ENCODE data around the gene PLCH1. TPM values are rescaled to one million over a fixed set of nuclear protein-coding genes. Genes with fewer than 3 reads are reported as not detected.

Gene PLCH1
- total RNA-seq, 6 donors from 2014 or later: 7.7 to 26.3 (median 13.6) TPM

GRCh38 chr3:155446366-155446765 lies 298.5 kb downstream of the PLCH1 start:
- Histone ChIP-seq H3K9me3 (no peaks in the 10 kb centered on the region), H3K27me3 (no peaks in the 10 kb centered on the region), H3K4me3 (no peak overlapping the region), H3K4me1 (no peaks in the 10 kb centered on the region), H3K36me3 (no peaks in the 10 kb centered on the region), H3K27ac (no peak overlapping the region)
- no peak for ATAC-seq (ENCODE audit: low FRiP score in 2 of 2)
- no peak for TF ChIP-seq POLR2AphosphoS5 (IDR thresholded peaks at IDR 0.05)
- TF ChIP-seq POLR2A (IDR thresholded peaks at IDR 0.05): no peak
- TF ChIP-seq CTCF (IDR thresholded peaks at IDR 0.05): no peak
- TF ChIP-seq EP300 (IDR thresholded peaks at IDR 0.05): no peak
- no peak for DNase-seq
- 87 to 90% methylated on average over 2 of the region's 2 CpGs for WGBS, 2 donors

- DNase-seq (no peak), ATAC-seq (ENCODE audit: low FRiP score in 2 of 2) (no peak)
- Histone ChIP-seq H3K27me3 (no peaks in the 10 kb centered on the region), H3K9me3 (no peaks in the 10 kb centered on the region), H3K4me3 (no peak overlapping the region), H3K4me1 (no peaks in the 10 kb centered on the region), H3K27ac (no peak overlapping the region), H3K36me3 (no peaks in the 10 kb centered on the region)
- no peak for TF ChIP-seq CTCF (IDR thresholded peaks at IDR 0.05)
- TF ChIP-seq POLR2A (IDR thresholded peaks at IDR 0.05): no peak
- no peak for TF ChIP-seq POLR2AphosphoS5 (IDR thresholded peaks at IDR 0.05)
- no peak for TF ChIP-seq EP300 (IDR thresholded peaks at IDR 0.05)
- 91 to 93% methylated on average over 4 of the region's 4 CpGs for WGBS, 2 donors
Measured at GRCh38 chr3:155444771-155445170, 300.1 kb downstream of the PLCH1 start.

- no peaks in the 10 kb centered on the region for H3K36me3 ChIP-seq
- H3K4me3 ChIP-seq: no peak overlapping the region
- no peak for ATAC-seq (ENCODE audit: low FRiP score in 2 of 2)
- no peaks in the 10 kb centered on the region for H3K27me3 ChIP-seq
- no peak for DNase-seq
- TF ChIP-seq CTCF (IDR thresholded peaks at IDR 0.05) (no peak), POLR2AphosphoS5 (IDR thresholded peaks at IDR 0.05) (no peak), POLR2A (IDR thresholded peaks at IDR 0.05) (no peak), EP300 (IDR thresholded peaks at IDR 0.05) (no peak)
- no peaks in the 10 kb centered on the region for H3K4me1 ChIP-seq
- H3K27ac ChIP-seq: no peak overlapping the region
- no peaks in the 10 kb centered on the region for H3K9me3 ChIP-seq
- WGBS, 2 donors: 95 to 96% methylated on average over 1 of the region's 1 CpG
Measured at GRCh38 chr3:155443815-155444214, 301.1 kb downstream of the PLCH1 start.

- H3K27ac ChIP-seq: no peak overlapping the region
- WGBS, 2 donors: 86 to 89% methylated on average over 5 of the region's 5 CpGs
- no peak for DNase-seq
- no peaks in the 10 kb centered on the region for H3K27me3 ChIP-seq
- H3K9me3 ChIP-seq: no peaks in the 10 kb centered on the region
- no peak for ATAC-seq (ENCODE audit: low FRiP score in 2 of 2)
- H3K4me3 ChIP-seq: no peak overlapping the region
- no peaks in the 10 kb centered on the region for H3K36me3 ChIP-seq
- no peak for TF ChIP-seq POLR2A (IDR thresholded peaks at IDR 0.05)
- no peak for TF ChIP-seq EP300 (IDR thresholded peaks at IDR 0.05)
- TF ChIP-seq POLR2AphosphoS5 (IDR thresholded peaks at IDR 0.05): no peak
- TF ChIP-seq CTCF (IDR thresholded peaks at IDR 0.05): no peak
- no peaks in the 10 kb centered on the region for H3K4me1 ChIP-seq
Measured at GRCh38 chr3:155442072-155442471, 302.8 kb downstream of the PLCH1 start.

- TF ChIP-seq POLR2A (IDR thresholded peaks at IDR 0.05) (no peak), CTCF (IDR thresholded peaks at IDR 0.05) (no peak), POLR2AphosphoS5 (IDR thresholded peaks at IDR 0.05) (no peak), EP300 (IDR thresholded peaks at IDR 0.05) (no peak)
- Histone ChIP-seq H3K27ac (no peak overlapping the region), H3K4me3 (no peak overlapping the region), H3K4me1 (no peaks in the 10 kb centered on the region), H3K27me3 (no peaks in the 10 kb centered on the region), H3K9me3 (no peaks in the 10 kb centered on the region), H3K36me3 (no peaks in the 10 kb centered on the region)
- DNase-seq (no peak), ATAC-seq (ENCODE audit: low FRiP score in 2 of 2) (no peak)
- WGBS, 2 donors: 78 to 80% methylated on average over 1 of the region's 1 CpG
Measured at GRCh38 chr3:155441506-155441905, 303.4 kb downstream of the PLCH1 start.
